Mesodermal cell (in vitro differentiated cells): ENCODE measurements around the gene SPOCK1.

ENCODE experiments used
- H3K27ac ChIP-seq: 2 replicates; pipeline ENCODE4 v1.7.0; 2013; ENCODE audit warnings: mild to moderate bottlenecking, low read depth, low read length, moderate library complexity; ENCODE audit not compliant: severe bottlenecking
- H3K36me3 ChIP-seq: 2 replicates; pipeline ENCODE4 v1.7.1; 2013; ENCODE audit warnings: mild to moderate bottlenecking, low read length, moderate library complexity; ENCODE audit not compliant: control insufficient read depth, insufficient read depth
- H3K4me1 ChIP-seq: one replicate; pipeline ENCODE4 v1.7.1; 2013; ENCODE audit warnings: mild to moderate bottlenecking, low read length; ENCODE audit not compliant: insufficient read depth, control insufficient read depth, poor library complexity, severe bottlenecking
- H3K4me3 ChIP-seq: 2 replicates; pipeline ENCODE4 v1.7.0; 2013; ENCODE audit warnings: low read length, control low read depth, mild to moderate bottlenecking; ENCODE audit not compliant: insufficient read depth, poor library complexity, severe bottlenecking; ENCODE audit errors: extremely low read depth
- H3K9me3 ChIP-seq: 2 replicates; pipeline ENCODE4 v1.7.1; 2013; ENCODE audit warnings: mild to moderate bottlenecking, low read length, moderate library complexity; ENCODE audit not compliant: control insufficient read depth
- WGBS, 2 experiments: methylation state at CpG; one replicate each; pipeline ENCODE4 v1.1.5; 2013; ENCODE audit warnings: missing lambda C conversion rate in 2 of 2; ENCODE audit not compliant: insufficient coverage in 2 of 2; 5-methylcytosine and 5-hydroxymethylcytosine counted together

SPOCK1 gene

GRCh38 chr5:137014731-137015130 is 484.4 kb downstream of the SPOCK1 start:
- Histone ChIP-seq H3K36me3 (no peaks in the 10 kb centered on the region), H3K4me1 (no peaks in the 10 kb centered on the region), H3K9me3 (no peaks in the 10 kb centered on the region), H3K27ac (no peak overlapping the region), H3K4me3 (no peak overlapping the region)
- 92 to 100% methylated on average over 1 to 3 of the region's 3 CpGs for WGBS, 2 experiments

- 74 to 85% methylated on average over 2 of the region's 3 CpGs for WGBS, 2 experiments
- Histone ChIP-seq H3K9me3 (no peaks in the 10 kb centered on the region), H3K27ac (no peak overlapping the region), H3K4me3 (no peak overlapping the region), H3K36me3 (no peaks in the 10 kb centered on the region), H3K4me1 (no peaks in the 10 kb centered on the region)
Measured at GRCh38 chr5:137010226-137010625, 488.9 kb downstream of the SPOCK1 start.

GRCh38 chr5:137004279-137004678 is 494.8 kb downstream of the SPOCK1 start:
- Histone ChIP-seq H3K36me3 (no peaks in the 10 kb centered on the region), H3K4me3 (no peak overlapping the region), H3K27ac (no peak overlapping the region), H3K4me1 (no peaks in the 10 kb centered on the region), H3K9me3 (no peaks in the 10 kb centered on the region)
- no CpG with 5 or more reads among the region's 2 CpGs for WGBS, 2 experiments

GRCh38 chr5:137001026-137001569 is 498.0 kb downstream of the SPOCK1 start:
- no peak overlapping the region for H3K4me3 ChIP-seq
- H3K36me3 ChIP-seq, result no peaks in the 10 kb centered on the region
- H3K9me3 ChIP-seq, result no peaks in the 10 kb centered on the region
- WGBS, 2 experiments, result 93 to 97% methylated on average over 6 of the region's 7 CpGs
- no peaks in the 10 kb centered on the region for H3K4me1 ChIP-seq
- no peak overlapping the region for H3K27ac ChIP-seq

GRCh38 chr5:136999787-137000186 is 499.3 kb downstream of the SPOCK1 start:
- Histone ChIP-seq H3K9me3 (no peaks in the 10 kb centered on the region), H3K4me3 (no peak overlapping the region), H3K27ac (no peak overlapping the region), H3K4me1 (no peaks in the 10 kb centered on the region), H3K36me3 (no peaks in the 10 kb centered on the region)
- 75 to 93% methylated on average over 4 of the region's 5 CpGs for WGBS, 2 experiments

GRCh38 chr5:136998854-136999357 is 500.2 kb downstream of the SPOCK1 start:
- H3K4me3 ChIP-seq, result no peak overlapping the region
- H3K36me3 ChIP-seq, result no peaks in the 10 kb centered on the region
- H3K27ac ChIP-seq, result no peak overlapping the region
- no peaks in the 10 kb centered on the region for H3K4me1 ChIP-seq
- no peaks in the 10 kb centered on the region for H3K9me3 ChIP-seq
- WGBS, 2 experiments, result 90 to 95% methylated on average over 2 to 5 of the region's 6 CpGs

- no peak overlapping the region for H3K4me3 ChIP-seq
- no peak overlapping the region for H3K27ac ChIP-seq
- H3K9me3 ChIP-seq, result no peaks in the 10 kb centered on the region
- H3K4me1 ChIP-seq, result no peaks in the 10 kb centered on the region
- WGBS, 2 experiments, result 90 to 100% methylated on average over 3 of the region's 5 CpGs
- no peaks in the 10 kb centered on the region for H3K36me3 ChIP-seq
Measured at GRCh38 chr5:136994154-136994553, 505.0 kb downstream of the SPOCK1 start.

GRCh38 chr5:136992796-136993489 is 506.2 kb downstream of the SPOCK1 start:
- Histone ChIP-seq H3K36me3 (no peaks in the 10 kb centered on the region), H3K9me3 (no peaks in the 10 kb centered on the region), H3K4me1 (no peaks in the 10 kb centered on the region), H3K27ac (no peak overlapping the region), H3K4me3 (no peak overlapping the region)
- 84 to 93% methylated on average over 3 of the region's 3 CpGs for WGBS, 2 experiments

GRCh38 chr5:136985785-136986475 is 513.2 kb downstream of the SPOCK1 start:
- Histone ChIP-seq H3K4me1 (no peaks in the 10 kb centered on the region), H3K4me3 (no peak overlapping the region), H3K36me3 (no peaks in the 10 kb centered on the region), H3K27ac (no peak overlapping the region), H3K9me3 (no peaks in the 10 kb centered on the region)
- WGBS, 2 experiments, result 100% methylated on average over 1 of the region's 2 CpGs

- H3K36me3 ChIP-seq, result no peaks in the 10 kb centered on the region
- H3K4me3 ChIP-seq, result no peak overlapping the region
- no peaks in the 10 kb centered on the region for H3K9me3 ChIP-seq
- WGBS, 2 experiments, result 79 to 96% methylated on average over 3 to 4 of the region's 4 CpGs
- H3K4me1 ChIP-seq, result no peaks in the 10 kb centered on the region
- no peak overlapping the region for H3K27ac ChIP-seq
Measured at GRCh38 chr5:136984772-136985446, 514.2 kb downstream of the SPOCK1 start.
